H1 (cell line): Measurements from ENCODE around the gene EIF4A3. TPM values are rescaled to one million over a fixed set of nuclear protein-coding genes. Genes with fewer than 3 reads are reported as not detected.

Experiments used
- CTCF ChIA-PET: fragments of 300-600 bp; sonication (Branson Sonifier 250); formaldehyde crosslinking; loops from one replicate; lab custom pipeline; 2021; ENCODE audit not compliant: partially characterized antibody; lab: Charles Lee
- POLR2A ChIA-PET: fragments of 300-600 bp; sonication (Branson Sonifier 250); formaldehyde crosslinking; loops from one replicate; lab custom pipeline; 2021; ENCODE audit warnings: inconsistent platforms; ENCODE audit not compliant: partially characterized antibody; lab: Charles Lee
- DNase-seq, 2 experiments: peaks; one replicate each; pipeline versions ENCODE4 v3.0.0 to v3.0.0-alpha.2; 2010 to 2022; ENCODE audit warnings: low spot score in 2 of 2, low read depth in 1 of 2, mixed read lengths in 1 of 2
- FAIRE-seq: peaks from 2 replicates; lab custom pipeline; 2011; peaks lifted over from hg19 to GRCh38; lab: Jason Lieb, UNC
- H2AFZ ChIP-seq: 2 replicates; pipeline ENCODE4 v1.8.1; 2012; ENCODE audit warnings: low read length, inconsistent platforms
- H2AK5ac ChIP-seq: 2 replicates; pipeline ENCODE4 v1.6.1; 2013; ENCODE audit warnings: low read depth, low read length
- H2BK120ac ChIP-seq: replicated peaks from 2 replicates; pipeline ENCODE3; 2013; ENCODE audit warnings: low read depth, low read length, inconsistent platforms
- H2BK12ac ChIP-seq: 2 replicates; pipeline ENCODE4 v1.6.1; 2013; ENCODE audit warnings: low read depth, low read length
- H2BK15ac ChIP-seq: 2 replicates; pipeline ENCODE4 v1.6.1; 2013; ENCODE audit warnings: low read length
- H2BK20ac ChIP-seq: 2 replicates; pipeline ENCODE4 v1.6.1; 2013; ENCODE audit warnings: low read length
- H2BK5ac ChIP-seq: 2 replicates; pipeline ENCODE4 v1.6.1; 2013; ENCODE audit warnings: low read depth, low read length
- H3K14ac ChIP-seq: 2 replicates; pipeline ENCODE4 v1.6.1; 2013; ENCODE audit warnings: inconsistent platforms; ENCODE audit not compliant: insufficient read length
- H3K18ac ChIP-seq: 2 replicates; pipeline ENCODE4 v1.6.1; 2013; ENCODE audit warnings: low read length; ENCODE audit errors: extremely low read depth
- H3K23ac ChIP-seq: 2 replicates; pipeline ENCODE4 v1.6.1; 2013; ENCODE audit warnings: inconsistent platforms; ENCODE audit not compliant: insufficient read length
- H3K23me2 ChIP-seq: 2 replicates; pipeline ENCODE4 v1.6.1; 2013; ENCODE audit warnings: low read depth, low read length
- H3K27ac ChIP-seq: 2 replicates; pipeline ENCODE4 v1.6.1; 2011; ENCODE audit warnings: low read depth, low read length, inconsistent platforms
- H3K27me3 ChIP-seq, 4 experiments: replicated peaks in 1 of 4; 1 replicate in 1 of 4; 2 replicates in 3 of 4; pipeline versions ENCODE4 v1.6.1 to v1.8.1; 2011 to 2013; ENCODE audit warnings: low read length in 3 of 4, mild to moderate bottlenecking in 3 of 4, inconsistent platforms in 2 of 4, mixed read lengths in 2 of 4, moderate library complexity in 1 of 4; ENCODE audit not compliant: control insufficient read depth in 3 of 4, insufficient read depth in 3 of 4; ENCODE audit errors: extremely low read depth in 1 of 4
- H3K36me3 ChIP-seq, 4 experiments: 2 replicates each; pipeline versions ENCODE4 v1.6.1 to v1.8.1; 2011 to 2013; ENCODE audit warnings: mild to moderate bottlenecking in 4 of 4, low read length in 3 of 4, moderate library complexity in 2 of 4, control low read depth in 1 of 4, inconsistent platforms in 1 of 4; ENCODE audit not compliant: insufficient read depth in 4 of 4, control insufficient read depth in 2 of 4
- H3K4ac ChIP-seq: replicated peaks from 2 replicates; pipeline ENCODE3; 2013; ENCODE audit warnings: low read length, low read depth, mixed read lengths, inconsistent platforms; ENCODE audit not compliant: insufficient read length
- H3K4me1 ChIP-seq, 4 experiments: replicated peaks in 1 of 4; 1 replicate in 1 of 4; 2 replicates in 3 of 4; pipeline versions ENCODE4 v1.6.1 to v1.8.1; 2011 to 2013; ENCODE audit warnings: low read length in 3 of 4, inconsistent platforms in 2 of 4, mixed read lengths in 1 of 4; ENCODE audit not compliant: insufficient read depth in 4 of 4, control insufficient read depth in 3 of 4
- H3K4me2 ChIP-seq, 2 experiments: 2 replicates each; pipeline versions ENCODE4 v1.6.1 to v1.8.1; 2011 to 2013; ENCODE audit warnings: low read depth in 2 of 2, low read length in 2 of 2, control low read depth in 1 of 2, inconsistent platforms in 1 of 2, mild to moderate bottlenecking in 1 of 2; ENCODE audit not compliant: insufficient read depth in 1 of 2
- H3K4me3 ChIP-seq, 4 experiments: fragments of 200-600, 300-600 bp in 1 of 4; sonication (generic), shearing (Covaris generic), sonication (Bioruptor Twin) in 1 of 4; 2 replicates each; pipeline versions ENCODE4 v1.5.1 to v1.8.1; 2011 to 2016; ENCODE audit warnings: low read length in 4 of 4, low read depth in 3 of 4, control low read depth in 2 of 4, inconsistent platforms in 2 of 4, mild to moderate bottlenecking in 2 of 4, mixed read lengths in 1 of 4, moderate library complexity in 1 of 4; ENCODE audit not compliant: insufficient read depth in 2 of 4; ENCODE audit errors: extremely low read depth in 1 of 4
- H3K56ac ChIP-seq: replicated peaks from 2 replicates; pipeline ENCODE3; 2013; ENCODE audit warnings: low read depth, mild to moderate bottlenecking, mixed read lengths, low read length, inconsistent platforms; ENCODE audit not compliant: insufficient read length
- H3K79me1 ChIP-seq: 2 replicates; pipeline ENCODE4 v1.6.1; 2013; ENCODE audit warnings: low read depth, low read length, control low read depth
- H3K79me2 ChIP-seq, 2 experiments: 2 replicates each; pipeline versions ENCODE4 v1.6.1 to v1.8.1; 2012 to 2013; ENCODE audit warnings: low read length in 2 of 2, mild to moderate bottlenecking in 2 of 2, inconsistent platforms in 1 of 2; ENCODE audit not compliant: insufficient read depth in 2 of 2, control insufficient read depth in 1 of 2
- H3K9ac ChIP-seq, 4 experiments: replicated peaks in 1 of 4; 1 replicate in 1 of 4; 2 replicates in 3 of 4; pipeline versions ENCODE4 v1.6.1 to v1.8.1; 2011 to 2013; ENCODE audit warnings: low read depth in 3 of 4, low read length in 3 of 4, control low read depth in 2 of 4, mild to moderate bottlenecking in 2 of 4, moderate library complexity in 2 of 4, inconsistent platforms in 1 of 4; ENCODE audit errors: extremely low read depth in 1 of 4
- H3K9me3 ChIP-seq, 2 experiments: 2 replicates each; pipeline versions ENCODE4 v1.6.1 to v1.8.1; 2012 to 2013; ENCODE audit warnings: mild to moderate bottlenecking in 2 of 2, moderate library complexity in 2 of 2, control low read depth in 1 of 2, inconsistent platforms in 1 of 2, low read depth in 1 of 2, low read length in 1 of 2, mixed read lengths in 1 of 2; ENCODE audit not compliant: insufficient read depth in 2 of 2
- H4K20me1 ChIP-seq, 2 experiments: replicated peaks in 1 of 2; 2 replicates each; pipeline versions ENCODE3 to v1.8.1; 2011 to 2013; ENCODE audit warnings: inconsistent platforms in 2 of 2, low read length in 2 of 2, mild to moderate bottlenecking in 1 of 2; ENCODE audit not compliant: insufficient read depth in 2 of 2, control insufficient read depth in 1 of 2
- H4K5ac ChIP-seq: 2 replicates; pipeline ENCODE4 v1.6.1; 2013; ENCODE audit warnings: low read length, low read depth, mixed read lengths, inconsistent platforms; ENCODE audit not compliant: insufficient read length
- H4K8ac ChIP-seq: 2 replicates; pipeline ENCODE4 v1.8.0; 2013; ENCODE audit warnings: mild to moderate bottlenecking, moderate library complexity, low read length, inconsistent platforms; ENCODE audit not compliant: insufficient read depth; ENCODE audit errors: extremely low read depth
- H4K91ac ChIP-seq: replicated peaks from 2 replicates; pipeline ENCODE3; 2013; ENCODE audit warnings: low read length, mixed read lengths, inconsistent platforms; ENCODE audit not compliant: insufficient read length
- CHD1 ChIP-seq: IDR thresholded peaks from 2 replicates; pipeline ENCODE4 v1.6.1; 2012; ENCODE audit warnings: low read depth, low read length, improper control_type of control experiment
- POLR2AphosphoS5 ChIP-seq: IDR thresholded peaks from 2 replicates; pipeline ENCODE4 v1.6.1; 2011; ENCODE audit warnings: low read depth, low read length
- SIX5 ChIP-seq: IDR thresholded peaks from 2 replicates; pipeline ENCODE4 v1.6.1; 2011; ENCODE audit warnings: mild to moderate bottlenecking, low read depth, low read length
- SUZ12 ChIP-seq: fragments of 200-600 bp; sonication (generic); IDR thresholded peaks from 2 replicates; pipeline ENCODE4 v1.6.1; 2012; ENCODE audit warnings: mild to moderate bottlenecking, inconsistent platforms, low read length, moderate library complexity, mixed read lengths
- WGBS, 2 experiments: shearing (Covaris generic) in 1 of 2; methylation state at CpG; one replicate each; pipeline versions ENCODE4 v1.1.6 to v1.1.7; 2013 to 2015; ENCODE audit warnings: low lambda C conversion rate in 2 of 2, mixed read lengths in 2 of 2, inconsistent platforms in 1 of 2, low coverage in 1 of 2, missing lambda C conversion rate in 1 of 2; ENCODE audit not compliant: insufficient replicate concordance in 2 of 2, insufficient coverage in 1 of 2, insufficient read length in 1 of 2; ENCODE audit errors: extremely low coverage in 1 of 2, missing lambda C conversion rate in 1 of 2; 5-methylcytosine and 5-hydroxymethylcytosine counted together
- polyA plus RNA-seq, 7 experiments: library from polyadenylated mRNA; depleted of rRNA in 3 of 7; stranded (reverse) in 5 of 7; unstranded in 2 of 7; fragments of >200 nt in 5 of 7; fragments of 200-250 nt in 2 of 7; gene quantifications; 1 replicate in 5 of 7; 2 replicates in 1 of 7; 4 replicates in 1 of 7; pipeline versions ENCODE4 v1.2.1 to v1.2.3, GENCODE V29; 2011 to 2013; ENCODE audit warnings: missing spikeins in 2 of 7, mixed read lengths in 2 of 7
- total RNA-seq: library from RNA; stranded (reverse); fragmentation: NEBNext Ultra II Directional; extraction: Animal tissue kit (Norgen Biotek cat#: 25700); gene quantifications from 2 replicates; pipeline ENCODE4 v1.2.1, GENCODE V29; 2021
- TF ChIP-seq, protein P1 (sequence below): IDR thresholded peaks from 2 replicates; pipeline ENCODE4 v1.6.1; 2012; ENCODE audit warnings: inconsistent platforms
- TF ChIP-seq, protein P2 (sequence below): IDR thresholded peaks from 2 replicates; pipeline ENCODE4 v1.6.1; 2011; ENCODE audit warnings: low read depth, mild to moderate bottlenecking, low read length; ENCODE audit not compliant: insufficient read depth

The EIF4A3 gene
- total and polyA plus RNA-seq, 2 of the 8 experiments (the other 6 are each of a cell fraction or from before 2014, with no cell fraction given), result 142 to 146 TPM

DNA sequence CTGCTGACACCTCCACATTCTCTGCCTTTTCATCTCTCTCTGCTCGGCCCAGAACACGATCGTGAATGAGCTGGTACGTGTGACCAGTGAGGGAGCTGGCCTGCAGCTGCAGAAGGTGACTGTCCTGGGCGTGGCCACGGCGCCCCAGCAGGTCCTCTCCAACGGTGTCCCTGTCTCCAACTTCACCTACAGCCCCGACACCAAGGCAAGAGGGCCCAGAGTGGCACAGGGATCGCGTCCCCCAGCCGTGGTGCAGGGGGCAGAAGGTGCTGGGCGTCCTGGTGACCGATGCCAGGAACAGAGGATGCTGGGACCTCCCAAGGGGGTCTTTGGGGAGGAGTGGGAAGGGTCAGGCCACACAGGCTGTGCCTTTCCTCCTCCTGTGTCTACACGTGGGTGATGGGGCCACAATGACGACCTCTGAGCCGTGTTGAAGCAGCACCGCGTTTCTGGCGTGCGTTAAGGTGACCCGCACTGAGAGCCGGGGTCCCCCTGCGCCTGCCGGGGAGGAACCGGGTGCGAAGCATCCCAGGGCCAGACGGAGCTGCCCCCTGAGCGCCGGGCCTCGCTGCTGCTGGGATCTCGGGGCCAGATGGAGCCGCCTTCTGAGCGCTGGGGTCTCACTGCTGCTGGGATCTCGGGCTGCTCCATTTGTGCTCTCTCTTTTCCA is 28.2 kb downstream of the EIF4A3 start:
- no peak overlapping the region for H4K5ac ChIP-seq
- no peak overlapping the region for H4K91ac ChIP-seq
- H3K79me2 ChIP-seq, result no peaks in the 10 kb centered on the region
- H2BK20ac ChIP-seq, result no peak overlapping the region
- no peak overlapping the region for H3K4me2 ChIP-seq
- H3K79me1 ChIP-seq, result no peaks in the 10 kb centered on the region
- no peak overlapping the region for H3K23ac ChIP-seq
- H4K8ac ChIP-seq, result peak overlapping the region; percentile 4; the same call in 1 of the 2 replicates
- H4K20me1 ChIP-seq, result no peaks in the 10 kb centered on the region
- H2BK12ac ChIP-seq, result no peak overlapping the region
- no peaks in the 10 kb centered on the region for H3K27me3 ChIP-seq
- peaks cover 0 to 3% (median 2%) of the 10 kb centered on the region in 4 experiments; a peak in 5 of 7 replicates for H3K4me1 ChIP-seq
- ChIA-PET POLR2A (interaction anchor here (0.7 to 2.6 kb wide), 6 partner anchors 10 to 84 kb away, joined by 4 to 11 read pairs (median 4); partner anchors contain the start of gene GAA), CTCF (interaction anchor here (0.9 to 2.0 kb wide), 3 partner anchors 9 to 36 kb away, joined by 3 to 8 read pairs (median 4); partner anchors contain the start of gene GAA)
- H3K27ac ChIP-seq, result no peak overlapping the region
- no peak overlapping the region for H3K14ac ChIP-seq
- H3K4ac ChIP-seq, result no peak overlapping the region
- H3K9ac ChIP-seq, result no peak overlapping the region
- H3K36me3 ChIP-seq, result no peaks in the 10 kb centered on the region
- H3K56ac ChIP-seq, result no peak overlapping the region
- no peaks in the 10 kb centered on the region for H3K23me2 ChIP-seq
- H3K18ac ChIP-seq, result no peak overlapping the region
- 91% methylated on average over 35 of the region's 35 CpGs; no CpG with 5 or more reads in 1 of the 2 experiments for WGBS, 2 experiments
- no peak overlapping the region for H2BK5ac ChIP-seq
- H2BK120ac ChIP-seq, result no peak overlapping the region
- no peak overlapping the region for H2AK5ac ChIP-seq
- no peaks in the 10 kb centered on the region for H3K9me3 ChIP-seq
- H3K4me3 ChIP-seq, result no peak overlapping the region
- DNase-seq, result no peak
- FAIRE-seq, result no peak
- H2AFZ ChIP-seq, result no peak overlapping the region
- H2BK15ac ChIP-seq, result no peak overlapping the region
- TF ChIP-seq, protein P1, sequence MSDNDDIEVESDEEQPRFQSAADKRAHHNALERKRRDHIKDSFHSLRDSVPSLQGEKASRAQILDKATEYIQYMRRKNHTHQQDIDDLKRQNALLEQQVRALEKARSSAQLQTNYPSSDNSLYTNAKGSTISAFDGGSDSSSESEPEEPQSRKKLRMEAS, result no peak
- TF ChIP-seq CHD1, result no peak
- TF ChIP-seq, protein P2, sequence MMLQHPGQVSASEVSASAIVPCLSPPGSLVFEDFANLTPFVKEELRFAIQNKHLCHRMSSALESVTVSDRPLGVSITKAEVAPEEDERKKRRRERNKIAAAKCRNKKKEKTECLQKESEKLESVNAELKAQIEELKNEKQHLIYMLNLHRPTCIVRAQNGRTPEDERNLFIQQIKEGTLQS, result no peak
- no peak for TF ChIP-seq POLR2AphosphoS5
- TF ChIP-seq SIX5, result no peak
- TF ChIP-seq SUZ12, result no peak
